Measurements from ENCODE around the gene GPC6.

- TF ChIP-seq POLR2AphosphoS5 (IDR thresholded peaks at IDR 0.05) (no peak), CTCF (IDR thresholded peaks at IDR 0.05) (no peak), POLR2A (IDR thresholded peaks at IDR 0.05) (no peak), EP300 (IDR thresholded peaks at IDR 0.05) (no peak)
These were observed 621.6 kb downstream of the GPC6 start for GRCh38 chr13:93848247-93848646.
